SK-N-SH treated with all-trans-retinoic acid at 6 μM for 48 hours (cell line): ENCODE measurements around the gene QPCTL.

Experiments used
- ARNTL ChIP-seq: fragments of 450-650 bp; formaldehyde crosslinking; IDR thresholded peaks from 2 replicates; pipeline ENCODE4 v1.5.0; 2020; ENCODE audit warnings: low read depth, mild to moderate bottlenecking, moderate library complexity, borderline replicate concordance
- CSDC2 ChIP-seq: fragments of 250-450 bp; sonication (Bioruptor Pico); IDR thresholded peaks from 2 replicates; pipeline ENCODE4 v1.5.0; 2020; ENCODE audit warnings: mild to moderate bottlenecking, moderate library complexity
- ISL1 ChIP-seq: fragments of 250-450 bp; sonication (Bioruptor Pico); IDR thresholded peaks from 2 replicates; pipeline ENCODE4 v2.1.2; 2022; ENCODE audit warnings: mild to moderate bottlenecking, moderate library complexity
- PATZ1 ChIP-seq: fragments of 250-450 bp; sonication (Bioruptor Pico); IDR thresholded peaks from 2 replicates; pipeline ENCODE4 v1.8.0; 2020; ENCODE audit warnings: mild to moderate bottlenecking, moderate library complexity, borderline replicate concordance
- POU6F1 ChIP-seq: fragments of 250-450 bp; sonication (Bioruptor Pico); IDR thresholded peaks from 2 replicates; pipeline ENCODE4 v1.8.0; 2021; ENCODE audit warnings: low read depth, mild to moderate bottlenecking, moderate library complexity, borderline replicate concordance
- PPARA ChIP-seq: fragments of 250-450 bp; sonication (Bioruptor Pico); IDR thresholded peaks from 2 replicates; pipeline ENCODE4 v1.5.0; 2020; ENCODE audit warnings: mild to moderate bottlenecking, borderline replicate concordance
- RARB ChIP-seq: fragments of 250-450 bp; sonication (Bioruptor Pico); IDR thresholded peaks from 2 replicates; pipeline ENCODE4 v1.8.0; 2021; ENCODE audit warnings: mild to moderate bottlenecking, moderate library complexity
- ZC3H10 ChIP-seq: fragments of 250-450 bp; sonication (Bioruptor Pico); IDR thresholded peaks from 2 replicates; pipeline ENCODE4 v1.5.1; 2021; ENCODE audit warnings: mild to moderate bottlenecking, moderate library complexity
- ZFP3 ChIP-seq: fragments of 250-450 bp; sonication (Bioruptor Pico); IDR thresholded peaks from 2 replicates; pipeline ENCODE4 v1.5.0; 2020; ENCODE audit warnings: mild to moderate bottlenecking, moderate library complexity
- ZFP30 ChIP-seq: fragments of 450-650 bp; formaldehyde crosslinking; IDR thresholded peaks from 2 replicates; pipeline ENCODE4 v1.5.0; 2022; ENCODE audit warnings: mild to moderate bottlenecking, moderate library complexity
- ZNF70 ChIP-seq: fragments of 450-650 bp; formaldehyde crosslinking; IDR thresholded peaks from 2 replicates; pipeline ENCODE4 v1.5.0; 2020; ENCODE audit warnings: mild to moderate bottlenecking, moderate library complexity

- no peak for TF ChIP-seq ZC3H10
- no peak for TF ChIP-seq PPARA (CRISPR knock-in tag)
- TF ChIP-seq CSDC2 (CRISPR knock-in tag), result no peak
- TF ChIP-seq ZNF70 (CRISPR knock-in tag), result no peak
- no peak for TF ChIP-seq PATZ1 (CRISPR knock-in tag)
- TF ChIP-seq ISL1, result no peak
- no peak for TF ChIP-seq POU6F1 (CRISPR knock-in tag)
- no peak for TF ChIP-seq ZFP30 (CRISPR knock-in tag)
- no peak for TF ChIP-seq ARNTL (CRISPR knock-in tag)
- TF ChIP-seq ZFP3 (CRISPR knock-in tag), result no peak
- no peak for TF ChIP-seq RARB (CRISPR knock-in tag)
Measured at GRCh38 chr19:45705115-45705514, 12.6 kb downstream of the QPCTL start.
